PFSK-1 (cell line): Measurements from ENCODE around the gene CCDC12.

Experiments used
- FOXP2 ChIP-seq: optimal IDR thresholded peaks from 2 replicates; pipeline ENCODE3; 2011; ENCODE audit warnings: borderline replicate concordance, control low read depth, inconsistent platforms; ENCODE audit not compliant: insufficient read depth; ENCODE audit errors: extremely low read length, extremely low read depth
- POLR2AphosphoS5 ChIP-seq: IDR thresholded peaks from 2 replicates; pipeline ENCODE4 v1.6.1; 2012; ENCODE audit warnings: low read depth, mild to moderate bottlenecking, control low read depth, low read length, moderate library complexity
- SIN3A ChIP-seq: IDR thresholded peaks from 2 replicates; pipeline ENCODE4 v1.6.1; 2012; ENCODE audit warnings: mild to moderate bottlenecking, low read length, moderate library complexity, borderline replicate concordance; ENCODE audit not compliant: insufficient read depth
- TAF1 ChIP-seq: IDR thresholded peaks from 2 replicates; pipeline ENCODE4 v1.6.1; 2012; ENCODE audit warnings: low read length, control low read depth, borderline replicate concordance; ENCODE audit not compliant: insufficient read depth
- TF ChIP-seq, protein P1 (sequence below), 2 experiments: IDR thresholded peaks; 2 replicates each; pipeline versions ENCODE4 v1.6.1 to v1.8.0; 2011 to 2012; ENCODE audit warnings: low read depth in 2 of 2, low read length in 2 of 2, control low read depth in 1 of 2, inconsistent platforms in 1 of 2, mild to moderate bottlenecking in 1 of 2, moderate library complexity in 1 of 2; ENCODE audit not compliant: insufficient read depth in 1 of 2

The CCDC12 gene

DNA sequence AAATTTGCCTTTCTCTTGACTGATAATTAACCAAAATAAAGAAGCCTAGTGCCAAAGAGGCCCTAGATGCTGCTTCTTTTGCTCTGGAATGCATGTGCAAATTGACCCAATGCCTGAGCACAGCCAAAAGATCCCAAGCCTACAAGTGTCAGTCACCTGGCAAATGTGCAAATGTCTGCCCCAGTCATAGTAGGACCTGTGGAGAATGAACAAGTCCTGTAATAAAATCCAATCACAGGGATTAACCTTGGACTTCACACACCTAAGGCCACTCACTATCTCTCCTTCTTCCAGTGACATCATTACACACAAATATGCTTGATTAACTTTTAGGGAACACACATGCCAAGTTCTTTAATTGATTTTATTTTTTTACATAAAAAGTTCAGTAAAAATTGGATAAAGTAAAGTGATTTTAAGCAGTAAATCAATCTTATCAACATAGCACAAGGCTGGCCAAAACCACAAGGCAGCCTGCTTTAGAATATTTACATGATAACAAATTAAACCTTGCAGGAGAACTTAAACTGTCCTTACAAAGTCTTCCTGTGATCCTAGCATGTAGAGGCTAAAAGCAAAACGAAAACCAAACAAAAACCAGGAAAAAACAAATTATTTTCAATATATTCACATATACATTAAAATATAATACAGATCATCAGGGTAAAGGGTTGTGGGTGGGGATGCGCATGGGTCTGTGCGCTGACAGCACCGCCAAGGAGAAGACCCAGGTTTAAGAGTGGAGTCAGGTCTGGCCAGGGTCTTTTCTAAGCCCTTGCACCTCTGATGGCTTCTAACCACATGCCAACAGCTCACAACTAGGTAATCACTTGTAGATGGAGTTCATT, 39.8 kb upstream of the CCDC12 start:
- no peak for TF ChIP-seq FOXP2

DNA sequence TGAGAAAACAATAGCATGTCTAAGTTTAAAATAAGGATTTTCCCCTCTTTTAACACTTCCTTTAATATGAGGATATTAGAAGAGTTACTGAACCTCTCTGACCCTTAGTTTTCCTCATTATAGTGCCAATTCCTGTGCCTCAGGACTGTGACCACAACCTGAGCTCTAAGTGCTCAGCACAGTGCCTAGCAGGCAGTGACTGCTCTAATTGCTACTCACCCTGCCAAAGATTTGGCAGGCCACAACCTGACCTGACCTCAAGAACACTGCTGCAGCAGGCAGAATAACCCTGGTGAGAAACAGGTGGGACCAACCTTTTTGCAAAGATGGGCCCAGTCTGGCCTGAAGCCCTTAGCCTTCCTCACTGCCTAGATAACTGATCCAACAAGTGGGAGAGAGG, 38.6 kb upstream of the CCDC12 start:
- TF ChIP-seq POLR2AphosphoS5, result no peak
- TF ChIP-seq, protein P1, sequence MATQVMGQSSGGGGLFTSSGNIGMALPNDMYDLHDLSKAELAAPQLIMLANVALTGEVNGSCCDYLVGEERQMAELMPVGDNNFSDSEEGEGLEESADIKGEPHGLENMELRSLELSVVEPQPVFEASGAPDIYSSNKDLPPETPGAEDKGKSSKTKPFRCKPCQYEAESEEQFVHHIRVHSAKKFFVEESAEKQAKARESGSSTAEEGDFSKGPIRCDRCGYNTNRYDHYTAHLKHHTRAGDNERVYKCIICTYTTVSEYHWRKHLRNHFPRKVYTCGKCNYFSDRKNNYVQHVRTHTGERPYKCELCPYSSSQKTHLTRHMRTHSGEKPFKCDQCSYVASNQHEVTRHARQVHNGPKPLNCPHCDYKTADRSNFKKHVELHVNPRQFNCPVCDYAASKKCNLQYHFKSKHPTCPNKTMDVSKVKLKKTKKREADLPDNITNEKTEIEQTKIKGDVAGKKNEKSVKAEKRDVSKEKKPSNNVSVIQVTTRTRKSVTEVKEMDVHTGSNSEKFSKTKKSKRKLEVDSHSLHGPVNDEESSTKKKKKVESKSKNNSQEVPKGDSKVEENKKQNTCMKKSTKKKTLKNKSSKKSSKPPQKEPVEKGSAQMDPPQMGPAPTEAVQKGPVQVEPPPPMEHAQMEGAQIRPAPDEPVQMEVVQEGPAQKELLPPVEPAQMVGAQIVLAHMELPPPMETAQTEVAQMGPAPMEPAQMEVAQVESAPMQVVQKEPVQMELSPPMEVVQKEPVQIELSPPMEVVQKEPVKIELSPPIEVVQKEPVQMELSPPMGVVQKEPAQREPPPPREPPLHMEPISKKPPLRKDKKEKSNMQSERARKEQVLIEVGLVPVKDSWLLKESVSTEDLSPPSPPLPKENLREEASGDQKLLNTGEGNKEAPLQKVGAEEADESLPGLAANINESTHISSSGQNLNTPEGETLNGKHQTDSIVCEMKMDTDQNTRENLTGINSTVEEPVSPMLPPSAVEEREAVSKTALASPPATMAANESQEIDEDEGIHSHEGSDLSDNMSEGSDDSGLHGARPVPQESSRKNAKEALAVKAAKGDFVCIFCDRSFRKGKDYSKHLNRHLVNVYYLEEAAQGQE (IDR thresholded peaks at IDR 0.05; ENCODE audit: insufficient read depth in 1 of 2, low read depth in 2 of 2, low read length in 2 of 2), result no peak
- TF ChIP-seq FOXP2, result no peak
- TF ChIP-seq TAF1, result no peak
- TF ChIP-seq SIN3A, result no peak

DNA sequence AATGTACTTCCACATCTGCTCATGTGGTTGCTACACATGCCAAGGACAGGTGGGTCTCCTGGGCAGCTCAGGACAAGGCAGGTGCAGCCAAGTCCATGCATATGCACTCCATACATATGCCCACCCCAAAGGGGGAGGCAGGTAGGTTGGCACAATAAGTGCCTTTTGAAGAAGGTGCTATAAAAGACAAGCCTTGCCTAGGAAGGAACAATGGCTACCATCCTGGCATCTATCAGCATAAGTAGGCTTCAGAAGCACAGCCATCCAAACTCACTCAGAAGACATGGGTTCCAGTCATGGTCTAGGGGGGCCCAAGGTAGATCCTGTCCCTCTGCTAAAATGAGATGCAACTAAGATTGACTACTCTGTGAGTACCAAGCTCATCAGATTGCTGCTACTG, 37.5 kb upstream of the CCDC12 start:
- TF ChIP-seq, protein P1 (IDR thresholded peaks at IDR 0.05; ENCODE audit: insufficient read depth in 1 of 2, low read depth in 2 of 2, low read length in 2 of 2), result no peak
- TF ChIP-seq TAF1 (no peak), POLR2AphosphoS5 (no peak), FOXP2 (no peak), SIN3A (no peak)

DNA sequence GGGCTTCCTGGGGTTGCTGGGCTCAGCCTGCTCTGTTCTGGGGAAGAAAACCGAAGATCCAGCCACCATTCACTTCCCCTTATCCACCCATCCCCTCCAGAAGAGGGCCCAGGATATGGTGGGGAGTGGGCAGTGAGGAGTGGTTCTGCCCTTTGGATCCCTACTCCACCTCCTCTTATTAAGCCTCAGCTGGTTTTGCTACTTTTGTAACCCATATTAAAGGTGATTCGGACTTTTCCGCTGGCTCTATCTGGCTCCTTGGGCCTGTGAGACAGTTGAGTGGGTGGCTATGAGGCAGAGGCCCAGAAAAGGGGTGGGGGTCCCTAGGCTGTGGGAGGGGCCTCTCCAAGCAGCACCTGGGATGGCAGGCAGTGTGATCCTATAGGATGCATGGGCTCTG, 36.7 kb upstream of the CCDC12 start:
- TF ChIP-seq POLR2AphosphoS5, result no peak
- TF ChIP-seq FOXP2, result no peak
- TF ChIP-seq TAF1, result no peak
- no peak for TF ChIP-seq SIN3A
- TF ChIP-seq, protein P1 (IDR thresholded peaks at IDR 0.05; ENCODE audit: insufficient read depth in 1 of 2, low read depth in 2 of 2, low read length in 2 of 2), result no peak

DNA sequence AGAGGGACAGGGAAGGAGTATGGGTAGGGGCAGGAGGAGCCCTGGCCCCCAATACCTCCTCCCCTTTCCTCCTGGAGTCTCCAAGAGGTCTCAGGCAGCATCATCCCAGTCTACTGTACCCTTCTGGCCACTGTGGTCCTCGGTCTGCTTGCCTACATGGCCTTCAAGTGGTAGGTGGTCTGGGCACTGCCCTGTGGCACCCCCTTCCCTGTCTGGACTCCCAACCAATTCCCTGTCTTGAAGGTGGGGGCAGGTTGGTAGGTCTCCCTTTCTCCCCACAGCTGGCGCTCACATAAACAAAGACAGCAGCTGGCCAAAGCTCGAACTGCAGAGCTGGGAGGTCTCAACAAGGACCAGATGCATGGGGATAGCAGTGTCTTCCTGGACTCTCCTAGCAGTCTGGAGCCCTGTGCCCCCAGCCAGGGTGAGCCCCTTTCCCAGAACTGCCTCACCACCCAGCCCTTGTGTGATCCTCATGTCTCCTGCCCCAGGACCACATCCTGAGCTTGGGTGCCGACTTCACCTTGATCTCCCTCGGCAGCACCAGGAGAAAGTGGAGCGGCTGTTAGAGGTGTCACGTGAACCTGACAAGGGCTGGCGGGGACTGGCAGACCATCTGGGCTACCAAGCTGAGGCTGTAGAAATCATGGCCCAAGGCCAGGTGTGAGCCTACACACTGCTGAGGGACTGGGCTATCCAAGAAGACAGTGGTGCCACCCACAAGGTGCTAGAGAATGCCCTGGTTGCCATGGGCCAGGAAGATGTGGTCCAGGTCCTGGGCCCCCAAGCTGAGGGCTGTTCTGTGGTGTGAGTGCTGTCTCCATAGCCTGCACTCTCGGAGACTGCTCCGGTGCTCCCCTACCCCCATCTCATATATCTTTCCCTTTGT, 36.0 kb upstream of the CCDC12 start:
- TF ChIP-seq, protein P1 (IDR thresholded peaks at IDR 0.05; ENCODE audit: insufficient read depth in 1 of 2, low read depth in 2 of 2, low read length in 2 of 2), result no peak
- TF ChIP-seq TAF1 (no peak), POLR2AphosphoS5 (no peak), FOXP2 (no peak), SIN3A (no peak)
